HG03460 (cell line): ENCODE measurements around the gene PSMD7.

Experiments
- ATAC-seq: cut with Tn5 transposase; IDR thresholded peaks from one replicate; pipeline ENCODE4 v1.9.1; 2021; ENCODE audit not compliant: unreplicated experiment

PSMD7 gene

DNA sequence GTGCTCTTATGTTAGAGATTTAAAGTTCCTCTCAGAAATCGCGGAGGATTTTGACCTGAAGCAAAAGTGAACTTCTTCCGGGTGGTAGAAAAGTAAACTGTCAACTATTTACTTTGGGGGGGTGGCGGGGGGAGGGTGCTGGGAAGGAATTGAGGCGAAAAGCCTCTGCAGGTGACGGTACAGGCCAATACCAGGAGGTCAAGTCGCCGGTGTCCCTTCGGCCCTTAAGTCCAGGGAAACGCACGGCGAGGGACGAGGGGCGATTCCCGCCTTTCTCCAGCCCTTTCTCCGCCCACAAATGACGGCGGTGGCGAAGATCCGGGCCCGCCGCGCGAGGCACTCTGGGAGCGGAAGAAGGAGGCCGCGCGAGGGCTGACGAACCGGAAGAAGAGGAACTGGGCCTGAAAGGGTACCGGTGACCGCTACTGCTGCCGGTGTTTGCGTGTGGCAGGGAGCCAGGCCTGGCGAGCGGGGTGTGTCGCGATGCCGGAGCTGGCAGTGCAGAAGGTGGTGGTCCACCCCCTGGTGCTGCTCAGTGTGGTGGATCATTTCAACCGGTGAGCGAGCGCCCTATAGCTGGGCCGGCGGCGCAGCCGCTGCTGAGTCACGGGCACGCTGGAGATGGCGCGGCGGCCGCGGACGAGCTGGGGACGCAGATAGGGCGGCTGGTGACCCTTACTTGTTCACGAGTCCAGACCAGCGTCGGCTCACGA is at the start of gene PSMD7:
PSMD7 (plus strand) TSS at position 383 of the 713 bp plus-strand sequence; CDS start at position 484, 101 bp downstream.
- peak; percentile 95 for ATAC-seq

DNA sequence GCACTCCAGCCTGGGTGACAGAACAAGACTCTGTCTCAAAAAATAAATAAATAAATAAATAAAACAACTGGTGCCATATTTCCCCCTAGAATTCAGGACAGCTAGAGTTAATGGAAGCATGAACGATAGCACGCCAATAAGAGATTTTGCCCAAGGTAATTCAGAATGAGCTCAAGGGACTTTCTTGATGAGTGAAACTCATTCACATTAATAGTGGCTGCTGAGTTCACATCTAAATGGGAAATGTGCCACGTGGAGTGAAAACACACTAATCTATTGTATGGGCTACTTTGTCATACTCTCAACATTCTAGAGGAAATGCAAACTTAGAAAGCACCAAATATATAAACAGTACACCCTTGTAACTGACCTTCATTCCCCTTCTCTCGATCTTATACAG is 47.4 kb upstream of the PSMD7 start:
- no peak for ATAC-seq

DNA sequence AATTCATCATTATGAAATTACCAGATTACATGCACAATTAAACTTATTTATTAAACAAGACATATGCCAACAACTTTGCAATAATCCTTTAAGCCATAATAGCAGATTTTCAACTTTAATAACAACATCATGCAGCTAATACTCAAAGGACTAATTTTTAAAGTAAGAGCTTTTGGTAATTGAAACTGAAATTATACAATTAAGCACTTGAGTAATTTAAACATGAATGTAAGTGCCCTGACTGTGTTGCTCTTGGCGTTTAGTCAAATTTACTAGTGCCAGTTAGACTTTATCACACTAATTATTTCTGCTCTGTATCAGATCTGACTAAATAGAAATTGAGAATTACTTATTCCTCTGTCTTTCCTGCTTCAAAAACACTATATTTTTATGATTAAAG is 46.8 kb upstream of the PSMD7 start:
- no peak for ATAC-seq

DNA sequence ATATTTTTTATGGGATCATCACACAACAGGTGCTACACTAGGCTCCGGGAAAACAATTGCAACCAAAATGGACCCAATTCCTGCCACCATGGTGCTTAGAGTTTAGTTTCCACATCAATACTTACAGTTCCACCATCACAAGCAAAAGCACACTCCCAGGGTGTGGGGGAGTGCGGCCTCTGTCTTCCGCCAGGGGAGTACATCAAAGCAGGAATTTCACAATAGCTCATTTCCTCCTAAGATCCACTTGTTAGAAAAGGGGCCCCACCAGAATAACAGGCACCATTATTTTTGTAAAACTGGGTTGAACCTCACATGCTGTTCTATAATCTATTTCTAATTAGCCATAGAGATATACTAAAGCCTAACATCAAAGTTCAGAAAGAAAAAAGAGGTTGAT is 44.3 kb upstream of the PSMD7 start:
- ATAC-seq = no peak

DNA sequence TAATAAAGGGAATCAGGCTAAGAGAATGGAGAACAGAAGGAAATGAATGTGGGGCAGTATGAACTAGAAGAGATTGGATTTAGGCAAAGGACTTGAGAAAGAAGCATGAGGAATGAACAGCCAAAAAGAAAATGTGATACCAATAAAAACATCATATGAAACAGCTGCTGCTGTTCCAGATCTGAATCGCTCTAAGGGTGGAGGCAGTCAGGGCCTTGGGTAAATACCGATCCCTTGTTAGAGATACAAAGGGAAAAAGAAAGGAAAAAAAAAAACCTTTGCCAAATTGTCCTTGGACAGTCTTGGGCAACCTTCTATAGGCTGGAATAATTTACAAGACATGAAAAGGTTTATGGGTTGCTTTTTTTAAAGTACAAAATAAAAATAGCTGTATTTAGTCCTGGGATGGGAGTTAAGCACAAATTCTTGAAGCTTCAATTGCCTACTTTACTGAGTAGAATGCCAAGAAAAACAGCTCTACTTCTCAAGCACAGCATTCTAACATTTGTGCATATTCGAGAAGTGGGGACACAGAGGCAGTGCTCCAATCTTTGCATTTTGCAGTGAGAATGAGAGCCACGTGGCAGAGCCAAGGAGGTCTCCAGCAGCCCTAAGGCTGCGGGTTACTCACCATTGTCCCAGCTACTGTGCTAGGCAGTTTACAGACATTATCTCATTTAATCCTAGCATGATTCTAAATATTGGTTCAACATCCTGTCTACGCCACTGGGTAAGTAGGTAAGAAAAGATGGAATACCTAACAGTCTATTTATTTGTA is 43.3 kb upstream of the PSMD7 start:
- ATAC-seq = no peak

DNA sequence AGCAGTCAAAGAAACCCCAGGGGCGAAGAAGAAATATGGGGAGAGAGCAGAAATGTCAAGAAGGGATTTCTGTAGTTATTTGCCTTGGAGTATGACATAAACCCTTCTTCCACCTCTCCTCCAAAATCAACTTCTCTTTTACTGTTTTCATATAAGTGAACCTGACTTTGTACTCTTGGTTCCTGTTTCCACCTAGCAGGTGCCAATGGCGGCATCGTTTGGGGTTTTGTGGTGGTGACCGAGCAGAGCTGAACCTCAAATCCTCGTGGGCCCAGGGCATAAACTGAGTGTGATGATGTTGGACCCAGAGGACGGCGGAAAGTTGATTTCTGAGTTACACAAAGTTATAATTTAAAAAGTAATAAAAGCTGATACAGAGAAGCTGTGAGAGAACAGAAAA is 39.6 kb upstream of the PSMD7 start:
- ATAC-seq = no peak

GRCh38 chr16:74261068-74261467 is 35.5 kb upstream of the PSMD7 start:
- ATAC-seq = no peak

DNA sequence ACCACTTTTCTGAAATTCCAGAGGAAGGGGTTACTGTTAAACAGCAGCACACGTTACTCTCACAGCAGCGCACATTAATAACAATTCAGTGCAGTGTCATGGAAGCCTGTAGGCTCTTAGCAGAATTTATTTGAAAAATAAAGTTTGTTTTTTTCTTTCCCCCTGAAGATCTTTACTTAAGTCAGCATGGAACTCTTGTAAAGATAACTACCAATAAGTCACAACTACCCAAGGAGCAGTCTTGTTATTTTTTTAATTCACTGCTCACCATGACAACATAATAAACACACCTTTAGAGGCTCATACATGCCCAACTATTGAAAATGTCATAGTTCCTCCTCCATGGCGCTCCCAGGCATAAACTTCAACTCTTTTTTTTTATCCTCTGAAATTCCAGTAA is 31.8 kb upstream of the PSMD7 start:
- no peak for ATAC-seq

GRCh38 chr16:74268372-74268782 is 28.2 kb upstream of the PSMD7 start:
- ATAC-seq = no peak

DNA sequence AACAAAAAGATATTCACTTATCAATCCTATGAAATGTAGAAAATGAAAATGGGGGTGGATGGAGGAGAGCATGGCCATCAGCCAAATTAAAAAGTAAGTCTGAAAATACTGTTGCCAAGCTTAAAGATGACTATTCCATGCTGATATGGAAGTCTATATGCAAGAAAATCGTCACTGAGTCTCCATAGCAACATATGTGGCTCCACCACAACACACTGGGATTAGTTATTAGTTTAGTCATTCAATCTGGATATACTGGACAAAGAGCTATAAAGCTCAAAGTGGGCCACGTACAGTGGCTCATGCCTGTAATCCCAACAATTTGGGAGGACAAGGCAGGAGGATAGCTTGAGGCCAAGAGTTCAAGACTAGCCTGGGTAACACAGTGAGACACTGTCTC is 24.7 kb upstream of the PSMD7 start:
- no peak for ATAC-seq

DNA sequence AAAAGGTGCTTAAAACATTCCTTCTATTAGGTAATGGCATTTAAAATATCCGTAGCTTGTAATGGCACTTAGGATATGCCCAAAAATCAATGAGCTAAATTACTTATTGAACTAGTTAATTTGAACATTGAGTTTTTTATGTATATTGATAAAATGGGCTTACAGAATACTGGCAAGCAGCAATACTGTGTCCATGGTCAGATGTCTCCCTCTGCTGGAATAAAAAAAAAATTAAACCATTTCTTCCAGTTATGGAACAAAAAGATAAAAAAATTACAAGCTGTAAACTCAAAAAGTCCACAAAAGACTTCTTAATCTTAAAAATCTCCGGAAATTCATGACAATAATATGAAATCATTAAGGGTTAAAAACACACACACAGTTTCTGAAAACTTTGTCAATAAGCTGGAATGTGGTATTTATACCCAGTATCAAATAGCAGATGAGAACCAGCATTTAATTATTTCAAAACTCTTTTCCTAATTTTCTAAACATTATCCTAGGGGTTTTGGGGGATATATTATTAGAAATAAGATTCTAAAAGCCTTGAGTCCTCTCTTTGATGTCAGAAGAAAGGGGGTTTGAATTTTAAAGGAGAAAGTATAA is 21.5 kb upstream of the PSMD7 start:
- no peak for ATAC-seq

DNA sequence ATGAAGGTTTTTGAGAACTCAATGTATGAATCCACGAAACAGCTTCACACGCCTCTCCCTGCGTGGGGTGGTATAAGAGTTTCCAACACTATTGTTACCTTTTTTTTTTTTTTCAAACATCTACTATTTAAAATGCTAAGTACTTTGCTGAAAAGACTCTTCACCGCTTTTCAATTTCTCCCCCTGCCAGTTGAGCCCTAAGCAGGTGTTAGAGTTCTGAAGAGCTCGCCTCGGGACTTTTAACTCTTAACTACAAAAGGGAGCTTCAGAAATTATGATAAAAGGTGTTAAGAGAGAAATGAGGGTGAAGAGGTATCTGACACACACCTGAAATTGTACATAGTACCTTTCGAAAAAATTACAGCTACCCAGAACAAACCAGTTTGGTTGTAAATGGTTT is 20.9 kb upstream of the PSMD7 start:
- no peak for ATAC-seq

DNA sequence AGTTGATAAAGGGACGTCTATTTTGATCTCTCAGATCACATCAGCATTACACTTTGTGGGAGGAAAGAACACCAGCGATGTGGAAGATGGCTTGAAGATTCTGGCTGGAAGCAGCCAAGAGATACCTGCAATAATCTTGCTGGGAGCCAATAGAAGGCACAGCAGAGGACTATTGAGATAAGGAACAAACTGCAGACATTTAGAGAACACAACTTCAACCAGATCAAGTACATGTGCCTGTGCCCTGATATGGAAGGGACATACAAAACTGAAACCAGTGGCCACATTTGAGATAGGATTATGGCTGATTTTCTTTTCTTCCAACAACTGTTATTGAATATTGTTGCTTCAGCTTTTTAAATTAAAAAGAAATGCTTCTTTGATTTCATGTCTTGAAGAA is 18.6 kb upstream of the PSMD7 start:
- ATAC-seq = no peak

DNA sequence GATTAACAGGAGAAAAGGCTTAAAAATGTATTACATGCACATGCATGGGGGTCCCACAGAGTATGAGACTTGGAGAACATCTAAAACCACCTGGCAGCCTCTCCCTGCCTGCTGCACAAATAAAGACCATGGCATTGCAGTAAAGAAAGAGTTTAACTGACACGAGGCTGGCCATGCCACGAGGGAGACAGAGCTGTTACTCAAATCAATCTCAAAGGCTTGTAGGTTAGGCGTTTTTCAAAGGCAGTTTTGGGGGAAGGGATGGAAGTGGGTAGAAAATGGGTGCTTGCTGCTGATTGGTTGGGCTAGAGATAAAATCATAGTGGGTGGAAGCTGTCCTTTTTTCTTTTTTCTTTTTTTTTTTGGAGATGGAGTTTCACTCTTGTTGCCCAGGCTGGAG is 17.3 kb upstream of the PSMD7 start:
- no peak for ATAC-seq

GRCh38 chr16:74279805-74280204 is 16.8 kb upstream of the PSMD7 start:
- no peak for ATAC-seq

GRCh38 chr16:74280448-74280847 is 16.2 kb upstream of the PSMD7 start:
- ATAC-seq = no peak

GRCh38 chr16:74281300-74281699 is 15.3 kb upstream of the PSMD7 start:
- no peak for ATAC-seq

DNA sequence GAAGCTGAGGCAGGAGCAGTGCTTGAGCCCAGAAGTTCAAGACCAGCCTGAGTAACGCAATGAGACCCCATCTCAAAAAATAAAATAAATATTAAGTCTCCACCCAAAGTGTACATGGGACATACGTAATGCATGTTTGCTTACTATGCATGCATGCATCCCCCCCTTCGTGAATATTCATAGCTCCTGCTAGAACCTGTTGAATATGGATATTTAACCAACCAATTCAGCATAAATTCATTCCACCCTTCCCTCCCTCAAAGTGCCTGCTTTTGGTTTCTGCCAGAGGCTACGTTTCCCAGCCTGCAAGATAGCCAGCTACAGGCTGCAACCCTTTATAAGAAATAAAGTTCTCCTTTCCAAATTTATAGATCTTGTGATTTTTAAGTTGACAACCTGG is 12.9 kb upstream of the PSMD7 start:
- ATAC-seq = no peak

DNA sequence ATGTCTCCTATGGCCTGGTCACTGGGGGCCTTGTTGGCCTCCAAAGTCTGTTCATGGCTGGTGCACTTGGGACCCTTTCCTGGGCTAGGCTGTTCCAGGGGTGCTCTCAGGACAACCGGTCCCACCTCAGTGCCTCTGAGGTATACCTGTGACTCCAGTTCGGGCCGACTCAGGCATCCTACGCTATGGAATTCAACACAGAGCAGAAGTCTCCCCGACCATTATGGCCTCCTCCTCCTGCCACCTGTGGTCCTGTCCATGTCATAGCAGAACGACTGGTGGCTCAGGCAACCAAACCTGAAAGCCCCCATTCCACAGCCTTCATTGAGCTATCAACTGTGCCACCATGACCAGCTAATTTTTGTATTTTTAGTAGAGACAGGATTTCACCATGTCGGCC is 8.5 kb upstream of the PSMD7 start:
- ATAC-seq = no peak

GRCh38 chr16:74290356-74290755 is 6.3 kb upstream of the PSMD7 start:
- ATAC-seq = no peak

DNA sequence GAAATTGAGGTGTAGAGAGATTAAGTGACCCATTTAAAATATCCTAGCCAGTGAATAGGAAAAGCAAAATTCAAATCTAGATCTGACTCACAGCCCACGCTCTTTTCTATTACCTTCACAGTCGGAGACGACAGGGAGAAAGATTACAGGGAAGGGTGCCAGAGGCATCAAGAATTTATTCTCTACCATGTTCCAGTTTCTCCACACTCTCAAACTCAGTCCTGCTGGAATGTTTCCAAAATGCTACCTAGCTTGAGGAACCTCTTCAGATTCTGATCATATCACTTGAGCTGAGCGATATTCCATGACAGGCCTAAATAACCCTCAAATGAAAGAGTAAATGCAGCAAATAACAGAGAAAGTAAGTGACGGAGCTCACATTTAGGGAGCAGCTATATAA is 5.4 kb upstream of the PSMD7 start:
- no peak for ATAC-seq

- no peak for ATAC-seq
These were observed 4.9 kb upstream of the PSMD7 start for GRCh38 chr16:74291577-74292208.
